ENCODE results near the gene PRKCSH.

Gene PRKCSH

DNA sequence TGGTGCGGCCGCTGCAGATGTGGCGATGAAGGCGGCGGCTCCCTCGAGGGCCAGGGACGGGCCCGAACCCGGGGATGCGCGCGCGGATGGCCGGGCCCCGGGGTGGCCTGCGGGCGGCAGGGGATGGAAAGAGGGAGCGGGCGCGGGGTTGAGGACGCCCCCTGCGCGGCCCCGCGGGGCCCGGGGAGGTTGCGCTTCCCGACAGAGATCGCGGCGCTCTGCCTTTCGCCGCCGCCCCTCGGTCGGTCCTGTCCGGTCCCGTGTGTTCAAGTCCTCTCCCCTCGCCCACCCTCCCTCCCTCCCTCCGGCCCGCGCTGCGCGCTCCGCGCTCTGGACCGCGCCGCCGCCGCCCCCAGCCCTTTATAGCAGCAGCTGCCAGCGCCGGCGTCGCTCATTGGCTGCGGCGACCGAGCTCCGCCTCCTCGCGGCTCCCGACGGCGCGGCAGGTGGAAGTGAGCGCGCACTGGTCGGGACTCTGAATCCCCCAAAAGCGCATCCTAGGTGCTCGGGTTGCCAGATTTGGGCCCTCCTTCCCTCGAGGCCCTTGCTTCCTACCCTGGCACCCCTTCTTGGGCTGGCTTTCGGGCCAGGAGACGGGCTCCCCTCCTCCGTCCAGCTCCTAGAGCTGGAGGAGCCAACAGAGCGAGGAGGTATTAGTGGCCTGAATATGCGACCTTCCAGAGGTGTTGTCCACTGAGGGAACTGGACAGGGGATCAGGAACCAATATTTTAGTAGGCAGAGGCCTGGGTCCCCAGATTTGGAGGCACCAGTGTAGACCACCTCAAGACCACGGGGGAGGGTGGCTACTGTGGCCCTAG, 45.5 kb downstream of the PRKCSH start, which contains the start of gene ELAVL3:
ELAVL3 (minus strand) TSS at position 332 of the 819 bp plus-strand sequence. CDS start 438 bp downstream, outside the sequence.
- peaks cover 23 to 36% of the 10 kb centered on the region in 2 donors for H3K27me3 Mint-ChIP-seq
- peak within 1 kb of the TSS; percentile 68 to 73 for H3K4me3 Mint-ChIP-seq
- peak within 1 kb of the TSS in 1 of 2 donors; percentile 46 for H3K27ac Mint-ChIP-seq
- DNase-seq (no peak), ATAC-seq (replicated peaks) (no peak)
- H3K36me3 Mint-ChIP-seq (ENCODE audit: insufficient read depth): peaks cover 23% of the 10 kb centered on the region
- peaks cover 18 to 22% of the 10 kb centered on the region in 2 donors for H3K4me1 Mint-ChIP-seq (ENCODE audit: low read depth in 2 of 2)
- no peaks in the 10 kb centered on the region for H3K9me3 Mint-ChIP-seq

DNA sequence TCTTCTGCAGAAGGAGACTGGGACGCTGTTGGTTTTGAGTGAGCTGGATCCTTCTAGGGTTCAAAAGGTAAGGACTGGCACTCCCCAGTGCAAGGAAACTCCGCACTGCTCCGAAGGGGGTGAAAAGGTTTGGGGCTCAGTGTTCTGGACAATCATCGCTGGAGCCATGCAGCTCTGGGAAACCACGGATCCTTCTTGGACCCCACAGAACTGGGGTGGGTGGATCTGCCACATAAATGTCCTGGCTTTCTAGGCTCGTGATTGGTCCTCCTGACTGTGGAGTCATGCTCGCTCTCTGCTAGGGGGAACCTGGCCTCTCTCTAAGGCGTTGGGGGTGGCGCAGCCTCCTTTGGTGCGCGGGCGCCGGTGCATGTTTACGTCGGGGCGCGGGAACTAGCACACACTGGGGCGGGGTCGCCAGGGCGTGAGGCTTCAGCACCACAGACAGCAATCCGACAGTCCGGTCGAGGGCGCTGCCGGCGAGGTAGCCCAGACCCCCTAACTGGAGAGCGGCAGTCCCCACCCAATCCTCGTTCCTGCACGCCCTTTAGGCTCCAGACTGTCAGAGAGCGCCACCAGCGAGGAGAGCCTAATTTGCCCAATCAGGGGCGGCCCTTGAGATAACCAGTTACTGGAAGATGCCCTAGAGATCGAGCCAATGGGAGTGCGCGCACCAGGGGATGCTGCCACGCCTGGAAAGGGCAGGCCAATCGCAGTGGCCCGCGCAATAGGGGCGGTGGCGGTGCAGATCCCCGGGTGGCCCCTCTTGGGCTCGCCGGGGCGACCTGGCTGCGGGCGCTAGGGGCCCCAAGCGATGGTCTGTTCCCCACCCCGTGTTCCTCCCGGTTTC, 46.3 kb downstream of the PRKCSH start:
- DNase-seq: peak; percentile 31 to 40 (median 33)
- H3K4me1 Mint-ChIP-seq (ENCODE audit: low read depth in 2 of 2): peaks cover 18 to 22% of the 10 kb centered on the region in 2 donors
- H3K27me3 Mint-ChIP-seq: peaks cover 23 to 36% of the 10 kb centered on the region in 2 donors
- no peaks in the 10 kb centered on the region for H3K9me3 Mint-ChIP-seq
- peak overlapping the region; percentile 68 to 73 for H3K4me3 Mint-ChIP-seq
- ATAC-seq (replicated peaks): peak; percentile 56
- peak overlapping the region; percentile 46 to 72 for H3K27ac Mint-ChIP-seq
- peaks cover 23% of the 10 kb centered on the region for H3K36me3 Mint-ChIP-seq (ENCODE audit: insufficient read depth)

GRCh38 chr19:11482384-11483050, 47.1 kb downstream of the PRKCSH start:
- Mint-ChIP-seq H3K36me3 (ENCODE audit: insufficient read depth) (peaks cover 23% of the 10 kb centered on the region), H3K27ac (peak overlapping the region; percentile 46 to 72), H3K27me3 (peaks cover 23 to 36% of the 10 kb centered on the region in 2 donors), H3K4me1 (ENCODE audit: low read depth in 2 of 2) (peaks cover 18 to 22% of the 10 kb centered on the region in 2 donors), H3K4me3 (peak overlapping the region; percentile 68 to 73), H3K9me3 (no peaks in the 10 kb centered on the region)
- ATAC-seq (replicated peaks) (peak; percentile 95), DNase-seq (peak; percentile 85 to 90 (median 89))

- Mint-ChIP-seq H3K9me3 (no peaks in the 10 kb centered on the region), H3K36me3 (ENCODE audit: insufficient read depth) (peaks cover 26% of the 10 kb centered on the region), H3K27ac (no peak overlapping the region), H3K27me3 (peaks cover 19 to 34% of the 10 kb centered on the region in 2 donors), H3K4me3 (peak overlapping the region in 1 of 2 donors; percentile 68), H3K4me1 (ENCODE audit: low read depth in 2 of 2) (peaks cover 18 to 22% of the 10 kb centered on the region in 2 donors)
- ATAC-seq (replicated peaks) (no peak), DNase-seq (no peak)
Observed at GRCh38 chr19:11483366-11484111, 48.1 kb downstream of the PRKCSH start.

GRCh38 chr19:11485245-11485837, 49.9 kb downstream of the PRKCSH start:
- Mint-ChIP-seq H3K9me3 (no peaks in the 10 kb centered on the region), H3K4me3 (no peak overlapping the region), H3K27me3 (peaks cover 11 to 23% of the 10 kb centered on the region in 2 donors), H3K4me1 (ENCODE audit: low read depth in 2 of 2) (peaks cover 14 to 19% of the 10 kb centered on the region in 2 donors), H3K27ac (peak overlapping the region; percentile 2 to 5), H3K36me3 (ENCODE audit: insufficient read depth) (peaks cover 31% of the 10 kb centered on the region)
- ATAC-seq (replicated peaks): no peak
- no peak for DNase-seq

- H3K4me1 Mint-ChIP-seq (ENCODE audit: low read depth in 2 of 2): peaks cover 11 to 12% of the 10 kb centered on the region in 2 donors
- DNase-seq (no peak), ATAC-seq (replicated peaks) (no peak)
- no peak overlapping the region for H3K27ac Mint-ChIP-seq
- no peaks in the 10 kb centered on the region for H3K9me3 Mint-ChIP-seq
- peaks cover 35% of the 10 kb centered on the region for H3K36me3 Mint-ChIP-seq (ENCODE audit: insufficient read depth)
- no peak overlapping the region for H3K4me3 Mint-ChIP-seq
- peaks cover 1 to 12% of the 10 kb centered on the region in 2 donors for H3K27me3 Mint-ChIP-seq
Observed at GRCh38 chr19:11486661-11487503, 51.4 kb downstream of the PRKCSH start.

GRCh38 chr19:11489378-11489777, 53.9 kb downstream of the PRKCSH start:
- no peak overlapping the region for H3K27ac Mint-ChIP-seq
- DNase-seq: no peak
- H3K9me3 Mint-ChIP-seq: no peaks in the 10 kb centered on the region
- no peak for ATAC-seq (replicated peaks)
- H3K4me1 Mint-ChIP-seq (ENCODE audit: low read depth in 2 of 2): no peaks in the 10 kb centered on the region
- H3K4me3 Mint-ChIP-seq: no peak overlapping the region
- H3K36me3 Mint-ChIP-seq (ENCODE audit: insufficient read depth): peaks cover 28% of the 10 kb centered on the region
- no peaks in the 10 kb centered on the region for H3K27me3 Mint-ChIP-seq

DNA sequence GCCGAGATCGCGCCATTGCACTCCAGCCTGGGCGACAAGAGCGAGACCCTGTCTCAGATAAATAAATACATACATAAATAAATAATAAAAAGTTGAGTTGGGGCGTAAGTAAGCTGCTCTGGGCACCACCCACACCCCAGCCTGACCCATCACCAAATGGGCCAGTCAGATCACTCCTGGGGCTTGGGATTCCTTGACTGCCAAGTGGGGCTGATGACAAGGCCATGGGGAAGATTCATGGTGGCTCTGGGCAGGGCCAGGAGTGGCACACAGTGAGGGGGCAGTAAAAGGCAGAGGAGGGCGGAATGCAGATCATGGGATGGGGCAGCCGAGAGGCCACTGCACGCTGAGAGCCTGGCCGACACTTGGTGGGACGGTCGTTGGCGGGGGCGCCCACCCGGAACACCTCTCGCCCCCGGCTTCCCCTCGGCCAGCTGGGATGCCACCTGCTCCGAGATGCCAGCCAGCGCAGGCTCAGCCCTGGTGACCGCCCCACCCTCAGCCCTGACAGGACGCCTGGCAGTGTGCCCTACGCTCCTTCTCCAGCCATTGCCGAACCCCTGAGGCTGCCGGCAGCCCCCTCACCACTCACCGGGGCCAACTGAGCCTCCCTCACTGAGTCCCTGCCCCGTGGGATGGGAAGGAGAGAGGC, 59.3 kb downstream of the PRKCSH start:
- Mint-ChIP-seq H3K9me3 (no peaks in the 10 kb centered on the region), H3K27ac (peak overlapping the region in 1 of 2 donors; percentile 39), H3K4me3 (no peak overlapping the region), H3K27me3 (no peaks in the 10 kb centered on the region), H3K4me1 (ENCODE audit: low read depth in 2 of 2) (peaks cover 3 to 6% of the 10 kb centered on the region in 2 donors), H3K36me3 (ENCODE audit: insufficient read depth) (peaks cover 24% of the 10 kb centered on the region)
- DNase-seq (no peak), ATAC-seq (replicated peaks) (no peak)

DNA sequence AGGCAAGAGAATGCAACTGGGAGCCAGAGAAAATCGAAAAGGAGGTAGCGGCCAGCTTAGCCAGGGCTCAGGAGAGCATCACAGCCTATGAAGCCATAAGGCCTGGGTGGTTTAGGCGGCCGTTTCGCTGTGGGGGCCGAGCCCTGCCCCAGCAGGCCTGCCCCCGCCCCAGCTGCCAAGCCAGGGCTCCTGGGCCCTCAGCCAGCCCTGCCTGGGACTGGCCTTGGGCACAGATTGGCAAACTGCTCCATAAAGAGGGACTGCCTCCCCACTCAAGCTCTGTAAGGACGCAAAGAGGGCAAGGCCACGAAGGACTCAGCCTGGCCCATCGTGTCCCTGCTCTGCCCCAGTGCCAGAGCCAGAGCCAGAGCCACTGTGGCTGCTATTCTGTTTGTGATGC, 60.0 kb downstream of the PRKCSH start:
- Mint-ChIP-seq H3K9me3 (no peaks in the 10 kb centered on the region), H3K36me3 (ENCODE audit: insufficient read depth) (peaks cover 21% of the 10 kb centered on the region), H3K4me1 (ENCODE audit: low read depth in 2 of 2) (peaks cover 6 to 8% of the 10 kb centered on the region in 2 donors), H3K4me3 (no peak overlapping the region), H3K27ac (peak overlapping the region in 1 of 2 donors; percentile 39), H3K27me3 (no peaks in the 10 kb centered on the region)
- ATAC-seq (replicated peaks) (no peak), DNase-seq (no peak)

GRCh38 chr19:11495885-11496284, 60.5 kb downstream of the PRKCSH start:
- Mint-ChIP-seq H3K27ac (no peak overlapping the region), H3K4me3 (no peak overlapping the region), H3K36me3 (ENCODE audit: insufficient read depth) (peaks cover 25% of the 10 kb centered on the region), H3K9me3 (no peaks in the 10 kb centered on the region), H3K4me1 (ENCODE audit: low read depth in 2 of 2) (peaks cover 8 to 10% of the 10 kb centered on the region in 2 donors), H3K27me3 (no peaks in the 10 kb centered on the region)
- DNase-seq: no peak
- no peak for ATAC-seq (replicated peaks)

- Mint-ChIP-seq H3K9me3 (no peaks in the 10 kb centered on the region), H3K27ac (peak overlapping the region in 1 of 2 donors; percentile 25), H3K4me3 (no peak overlapping the region), H3K36me3 (ENCODE audit: insufficient read depth) (peaks cover 23% of the 10 kb centered on the region), H3K4me1 (ENCODE audit: low read depth in 2 of 2) (peaks cover 11 to 14% of the 10 kb centered on the region in 2 donors), H3K27me3 (no peaks in the 10 kb centered on the region)
- peak; percentile 56 for ATAC-seq (replicated peaks)
- peak; percentile 41 to 53 (median 45) for DNase-seq
Observed at GRCh38 chr19:11496391-11497163, 61.1 kb downstream of the PRKCSH start.
